ENCODE measurements around the gene CEP20.

- TF ChIP-seq CTCF (IDR thresholded peaks at IDR 0.05) (no peak), RXRA (IDR thresholded peaks at IDR 0.05; ENCODE audit: borderline replicate concordance, low read depth) (no peak), EP300 (IDR thresholded peaks at IDR 0.05; ENCODE audit: borderline replicate concordance in 1 of 2, low read depth in 1 of 2, low read length in 1 of 2) (no peak), MEF2A (IDR thresholded peaks at IDR 0.05; ENCODE audit: borderline replicate concordance, low read depth) (no peak), ZBTB33 (IDR thresholded peaks at IDR 0.05; ENCODE audit: borderline replicate concordance, low read depth) (no peak), POLR2AphosphoS5 (IDR thresholded peaks at IDR 0.05; ENCODE audit: low read depth, low read length) (no peak), CHD2 (IDR thresholded peaks at IDR 0.05; ENCODE audit: low read length, partially characterized antibody) (no peak), EZH2phosphoT487 (IDR thresholded peaks at IDR 0.05; ENCODE audit: borderline replicate concordance, low read depth) (no peak), MXI1 (IDR thresholded peaks at IDR 0.05; ENCODE audit: low read depth, low read length) (no peak)
These were observed 44.6 kb downstream of the CEP20 start for GRCh38 chr16:15843635-15844279.
